Mucosa of descending colon (tissue), 3 donors: ENCODE measurements around the gene ZBTB46. TPM values are rescaled to one million over a fixed set of nuclear protein-coding genes. Genes with fewer than 3 reads are reported as not detected.
"Not testable (repeated sequence)": the region's sequence is repeated elsewhere in the genome, so short reads cannot be mapped to it uniquely, and the experiment has no call there.

Experiments used
- ATAC-seq: fragments of 200-7000 bp; cut with Tn5 transposase; one replicate; pipeline ENCODE4 v1.9.1; 2020; ENCODE audit warnings: mild to moderate bottlenecking, moderate library complexity
- DNase-seq, 3 donors: peaks; one replicate each; pipeline ENCODE4 v3.0.0-alpha.2; 2020
- H3K36me3 ChIP-seq: fragments of 200-600 bp; one replicate; pipeline ENCODE4 v1.8.0; 2021; ENCODE audit warnings: low read depth, mild to moderate bottlenecking
- H3K4me1 ChIP-seq: fragments of 200-600 bp; one replicate; pipeline ENCODE4 v1.8.0; 2021; ENCODE audit warnings: low read depth, mild to moderate bottlenecking
- H3K4me3 ChIP-seq: fragments of 200-600 bp; one replicate; pipeline ENCODE4 v1.8.0; 2021; ENCODE audit warnings: mild to moderate bottlenecking
- H3K9me3 ChIP-seq: fragments of 200-600 bp; one replicate; pipeline ENCODE4 v1.8.0; 2021; ENCODE audit warnings: mild to moderate bottlenecking
- CTCF ChIP-seq: fragments of 200-600 bp; IDR thresholded peaks from one replicate; pipeline ENCODE4 v1.8.0; 2022; ENCODE audit warnings: antibody characterized with exemption, mild to moderate bottlenecking
- intact Hi-C, 2 donors: fragments of 100-400 bp; cut with DNase I in 1 of 2; cut with micrococcal nuclease in 1 of 2; formaldehyde crosslinking; loops; one replicate each; pipeline versions ENCODE4 v1.11.0 to v1.11.1; 2022; cut with DNase I, micrococcal nuclease
- total RNA-seq, 3 donors: library from RNA; stranded (reverse); fragmentation: NEBNext Ultra II Directional in 2 of 3; extraction: Animal tissue kit (Norgen Biotek cat#: 25700) in 2 of 3; gene quantifications; one replicate each; pipeline versions ENCODE4 v1.2.1 to v1.2.4, GENCODE V29; 2021 to 2023
- donor health status: DM: no; HTN: no; CAD: no; lungs with moderate emphysema.
- donor health status: DM: no; HTN: no; CAD: no.
- donor health status: DM: no; HTN: yes; CAD: no.

ZBTB46 gene
- total RNA-seq, 3 donors from 2014 or later: 3.1 to 5.7 (median 3.3) TPM

DNA sequence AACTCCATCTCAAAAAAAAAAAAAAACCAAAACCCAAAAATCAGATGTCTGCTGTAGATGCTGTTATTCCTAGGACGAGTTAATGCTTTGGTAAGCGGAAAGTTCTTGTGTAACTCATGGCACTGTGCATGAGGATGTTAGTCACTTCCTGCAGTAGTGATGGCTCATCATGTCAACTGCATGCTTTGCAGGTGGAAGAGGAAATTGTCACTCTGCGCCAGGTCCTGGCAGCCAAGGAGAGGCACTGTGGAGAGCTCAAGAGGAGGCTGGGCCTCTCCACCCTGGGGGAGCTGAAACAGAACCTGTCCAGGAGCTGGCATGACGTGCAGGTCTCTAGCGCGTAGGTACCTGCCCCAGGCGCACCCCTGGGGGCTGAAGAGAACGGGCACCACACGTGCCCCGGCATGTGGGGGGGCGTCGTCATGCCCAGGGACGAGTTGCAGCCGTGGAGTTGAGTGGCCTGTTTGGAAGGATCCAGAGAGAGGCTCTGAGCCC lies 42.5 kb upstream of the ZBTB46 start:
- ATAC-seq: peak; percentile 75
- no peak for TF ChIP-seq CTCF
- H3K9me3 ChIP-seq: no peaks in the 10 kb centered on the region
- H3K4me3 ChIP-seq: no peak overlapping the region
- intact Hi-C loops: no loop called here
- H3K4me1 ChIP-seq: no peaks in the 10 kb centered on the region
- peaks cover 14% of the 10 kb centered on the region for H3K36me3 ChIP-seq
- no peak for DNase-seq

DNA sequence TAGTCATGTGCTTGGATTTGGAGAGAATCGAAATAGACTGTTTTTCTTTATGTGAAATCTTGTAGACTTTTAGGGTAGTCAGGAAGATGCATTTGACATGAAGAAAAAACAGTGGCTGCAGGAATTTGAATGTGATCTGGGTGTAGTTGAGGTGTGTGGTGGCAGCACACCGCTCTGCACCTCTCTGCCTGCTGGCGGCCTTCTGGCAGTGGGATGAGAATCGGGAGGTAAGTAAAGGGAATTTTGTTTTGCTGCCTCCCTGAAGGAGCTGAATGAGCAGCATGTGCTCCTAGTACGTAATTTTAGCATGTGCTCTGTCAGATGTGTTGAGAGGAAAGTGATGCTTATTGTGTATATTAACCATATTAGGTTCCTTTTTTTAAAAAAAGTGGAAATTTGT lies 37.2 kb upstream of the ZBTB46 start:
- DNase-seq (no peak), ATAC-seq (no peak)
- no peak overlapping the region for H3K4me3 ChIP-seq
- H3K4me1 ChIP-seq: peaks cover 21% of the 10 kb centered on the region
- H3K9me3 ChIP-seq: no peaks in the 10 kb centered on the region
- peaks cover 9% of the 10 kb centered on the region for H3K36me3 ChIP-seq
- intact Hi-C loops: no loop called here
- no peak for TF ChIP-seq CTCF

- intact Hi-C loops, ATAC-seq, H3K9me3 ChIP-seq, H3K36me3 ChIP-seq, H3K4me3 ChIP-seq, DNase-seq: not testable (repeated sequence)
- peaks cover 22% of the 10 kb centered on the region for H3K4me1 ChIP-seq
Observed at GRCh38 chr20:63867042-63867441, 36.0 kb upstream of the ZBTB46 start.

DNA sequence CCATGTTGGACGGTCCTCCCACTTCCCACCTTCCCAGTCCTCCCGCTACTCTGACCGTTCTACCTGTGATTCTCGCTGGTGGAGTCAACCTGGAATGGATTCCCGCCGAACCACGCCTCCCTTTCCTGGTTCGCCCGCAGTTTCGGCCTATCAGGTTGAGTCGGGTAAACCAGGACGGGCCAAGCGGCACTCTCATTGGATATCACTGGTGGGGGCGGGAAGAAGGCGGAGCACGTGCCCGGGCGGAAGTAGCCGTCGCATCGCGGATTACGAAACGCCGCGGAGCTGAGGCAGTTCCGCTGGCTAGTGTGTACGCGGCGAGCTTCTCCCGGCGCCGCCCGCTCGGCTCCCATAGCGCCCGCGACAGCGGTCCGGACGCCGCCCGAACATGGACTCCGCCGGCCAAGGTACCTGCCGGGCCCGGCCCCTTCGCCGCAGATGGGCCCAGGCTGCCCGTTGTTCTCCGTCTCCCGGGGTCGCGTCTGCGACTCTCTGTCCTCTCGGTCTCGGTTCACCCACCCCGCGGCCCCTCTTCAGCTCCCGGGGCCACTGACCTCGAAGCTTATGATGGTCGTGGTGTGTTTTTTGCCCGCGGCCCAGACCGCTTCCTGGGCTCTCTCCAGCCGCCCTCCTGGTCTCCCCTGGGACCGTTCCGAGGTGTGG lies 34.0 kb upstream of the ZBTB46 start, which contains the start of gene TPD52L2:
TPD52L2 (plus strand) TSS at position 293 of the 663 bp plus-strand sequence; CDS start at position 389, 96 bp downstream.
- intact Hi-C loops: no loop called here
- H3K9me3 ChIP-seq: no peaks in the 10 kb centered on the region
- peaks cover 3% of the 10 kb centered on the region for H3K36me3 ChIP-seq
- DNase-seq (peak; percentile 98 to 99 (median 99)), ATAC-seq (peak; percentile 88)
- peaks cover 22% of the 10 kb centered on the region for H3K4me1 ChIP-seq
- H3K4me3 ChIP-seq: peak within 1 kb of the TSS; percentile 81
- TF ChIP-seq CTCF: no peak

GRCh38 chr20:63864545-63864977 lies 33.5 kb upstream of the ZBTB46 start:
- DNase-seq (no peak), ATAC-seq (no peak)
- intact Hi-C loops: no loop called here
- Histone ChIP-seq H3K4me1 (peaks cover 22% of the 10 kb centered on the region), H3K4me3 (peak overlapping the region; percentile 81), H3K36me3 (peaks cover 3% of the 10 kb centered on the region), H3K9me3 (no peaks in the 10 kb centered on the region)
- TF ChIP-seq CTCF: no peak

GRCh38 chr20:63863798-63864544 lies 32.9 kb upstream of the ZBTB46 start:
- H3K36me3 ChIP-seq: peaks cover 3% of the 10 kb centered on the region
- intact Hi-C loops: no loop called here
- H3K4me1 ChIP-seq: peaks cover 22% of the 10 kb centered on the region
- peak overlapping the region; percentile 81 for H3K4me3 ChIP-seq
- TF ChIP-seq CTCF: peak; percentile 43
- ATAC-seq: peak; percentile 83
- DNase-seq: peak; percentile 88 to 96 (median 91)
- H3K9me3 ChIP-seq: no peaks in the 10 kb centered on the region
